DOHH2 (cell line): ENCODE data around the gene LRRC39.

Source experiments
- CTCF ChIP-seq: fragments of 200-600 bp; sonication (generic); IDR thresholded peaks from one replicate; pipeline ENCODE4 v1.5.1; 2014; ENCODE audit warnings: antibody characterized with exemption, mild to moderate bottlenecking, low read depth, low read length; ENCODE audit not compliant: poor library complexity, severe bottlenecking
- EZH2phosphoT487 ChIP-seq: fragments of 200-600 bp; sonication (generic); IDR thresholded peaks from 2 replicates; pipeline ENCODE4 v1.6.1; 2017; ENCODE audit warnings: borderline replicate concordance, mild to moderate bottlenecking, antibody characterized with exemption, low read length, moderate library complexity, mixed read lengths

- TF ChIP-seq CTCF = no peak
- TF ChIP-seq EZH2phosphoT487 = no peak
Measured at GRCh38 chr1:100131623-100132022, 46.4 kb downstream of the LRRC39 start.
